IPS DF 4.7 (cell line): ENCODE results near the gene ATXN2L.
"Not testable (repeated sequence)": the region's sequence is repeated elsewhere in the genome, so short reads cannot be mapped to it uniquely, and the experiment has no call there.

Source experiments
- DNase-seq: peaks from one replicate; pipeline ENCODE4 v3.0.0-alpha.2; 2013; ENCODE audit warnings: low spot score; ENCODE audit errors: extremely low read depth

ATXN2L gene

GRCh38 chr16:28867241-28867640 lies 44.4 kb downstream of the ATXN2L start:
- DNase-seq = no peak

- not testable (repeated sequence) for DNase-seq
Observed at GRCh38 chr16:28867646-28868045, 44.8 kb downstream of the ATXN2L start.

GRCh38 chr16:28869201-28869600 lies 46.4 kb downstream of the ATXN2L start:
- no peak for DNase-seq

- DNase-seq = no peak
Observed at GRCh38 chr16:28872952-28873351, 50.2 kb downstream of the ATXN2L start.

GRCh38 chr16:28873543-28874201 lies 50.9 kb downstream of the ATXN2L start:
- DNase-seq = no peak

- DNase-seq = no peak
Observed at GRCh38 chr16:28874406-28874805, 51.6 kb downstream of the ATXN2L start.

GRCh38 chr16:28875134-28876018 lies 52.6 kb downstream of the ATXN2L start:
- no peak for DNase-seq

GRCh38 chr16:28876019-28876659 lies 53.3 kb downstream of the ATXN2L start:
- DNase-seq = no peak

GRCh38 chr16:28876973-28877654 lies 54.3 kb downstream of the ATXN2L start:
- no peak for DNase-seq

- DNase-seq = no peak
Observed at GRCh38 chr16:28877655-28878000, 54.8 kb downstream of the ATXN2L start.

- no peak for DNase-seq
Observed at GRCh38 chr16:28878083-28878926, 55.5 kb downstream of the ATXN2L start, which contains the start of gene ATP2A1. Gene ATP2A1 (plus strand): TSS chr16:28878488. CDS start chr16:28878672, 184 bp downstream.

- DNase-seq = no peak
Observed at GRCh38 chr16:28879261-28879840, 56.6 kb downstream of the ATXN2L start.

- no peak for DNase-seq
Observed at GRCh38 chr16:28879841-28880588, 57.2 kb downstream of the ATXN2L start.

- DNase-seq = no peak
Observed at GRCh38 chr16:28880589-28880915, 57.8 kb downstream of the ATXN2L start.

GRCh38 chr16:28880955-28881354 lies 58.2 kb downstream of the ATXN2L start:
- no peak for DNase-seq

- DNase-seq = not testable (repeated sequence)
Observed at GRCh38 chr16:28881565-28881964, 58.8 kb downstream of the ATXN2L start.

GRCh38 chr16:28882551-28883160 lies 59.9 kb downstream of the ATXN2L start:
- DNase-seq = no peak

- no peak for DNase-seq
Observed at GRCh38 chr16:28883221-28883996, 60.6 kb downstream of the ATXN2L start.

GRCh38 chr16:28884045-28884444 lies 61.2 kb downstream of the ATXN2L start:
- no peak for DNase-seq
